ENCODE data around the gene SNX13. TPM values are rescaled to one million over a fixed set of nuclear protein-coding genes. Genes with fewer than 3 reads are reported as not detected.

Gene SNX13
- total and polyA plus RNA-seq, 7 donors, result 9.6 to 80.9 (median 43.8) TPM

DNA sequence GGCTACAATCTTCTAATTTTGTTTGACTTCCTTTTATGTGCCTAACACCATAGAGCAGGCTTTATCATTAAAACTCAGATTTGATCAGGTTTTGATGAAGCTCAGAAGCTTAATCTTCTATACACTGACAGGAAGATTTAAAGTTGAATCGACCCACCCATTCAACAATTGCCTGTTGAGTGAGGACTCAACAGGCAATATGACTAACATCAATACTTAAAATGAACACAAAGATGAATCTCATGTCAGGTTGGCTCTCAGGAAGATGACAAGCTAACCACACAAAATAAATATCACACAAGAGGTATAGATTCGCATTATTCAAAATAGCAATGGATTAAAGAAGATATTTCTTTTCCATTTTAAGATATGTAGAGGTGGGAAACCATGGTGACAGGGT is 36.7 kb upstream of the SNX13 start:
- Histone ChIP-seq H3K4me1 (no peaks in the 10 kb centered on the region), H3K36me3 (no peaks in the 10 kb centered on the region), H3K9me3 (no peaks in the 10 kb centered on the region), H3K27me3 (no peaks in the 10 kb centered on the region), H3K27ac (no peak overlapping the region), H3K4me3 (no peak overlapping the region)
- 48 to 49% methylated on average over 2 of the region's 2 CpGs for WGBS, 2 donors
- TF ChIP-seq POLR2AphosphoS5 (IDR thresholded peaks at IDR 0.05) (no peak), POLR2A (IDR thresholded peaks at IDR 0.05) (no peak), EP300 (IDR thresholded peaks at IDR 0.05) (no peak), CTCF (IDR thresholded peaks at IDR 0.05) (no peak)
- no peak for DNase-seq
- intact Hi-C loops (cut with DNase I), result loop anchor here (10.0 kb wide), 1 partner anchor 368 kb away; no protein-coding TSS in a partner anchor

GRCh38 chr7:17971411-17971810 is 31.1 kb upstream of the SNX13 start:
- H3K36me3 ChIP-seq, result no peaks in the 10 kb centered on the region
- 63 to 80% methylated on average over 2 of the region's 2 CpGs for WGBS, 2 donors
- H3K4me3 ChIP-seq, result no peak overlapping the region
- DNase-seq, result no peak
- H3K27me3 ChIP-seq, result no peaks in the 10 kb centered on the region
- H3K9me3 ChIP-seq, result no peaks in the 10 kb centered on the region
- no peak overlapping the region for H3K27ac ChIP-seq
- TF ChIP-seq POLR2AphosphoS5 (IDR thresholded peaks at IDR 0.05) (no peak), CTCF (IDR thresholded peaks at IDR 0.05) (no peak), EP300 (IDR thresholded peaks at IDR 0.05) (no peak)
- H3K4me1 ChIP-seq, result no peaks in the 10 kb centered on the region
- intact Hi-C loops (cut with DNase I), result loop anchor here (10.0 kb wide), 1 partner anchor 373 kb away; no protein-coding TSS in a partner anchor

GRCh38 chr7:17968791-17969715 is 28.8 kb upstream of the SNX13 start:
- H3K4me1 ChIP-seq, result no peaks in the 10 kb centered on the region
- intact Hi-C loops (cut with DNase I), result no loop called here
- no peak for TF ChIP-seq POLR2AphosphoS5 (IDR thresholded peaks at IDR 0.05)
- no peak for TF ChIP-seq POLR2A (IDR thresholded peaks at IDR 0.05)
- no peak for TF ChIP-seq EP300 (IDR thresholded peaks at IDR 0.05)
- TF ChIP-seq CTCF (IDR thresholded peaks at IDR 0.05), result no peak
- no peak for DNase-seq
- no peaks in the 10 kb centered on the region for H3K27me3 ChIP-seq
- H3K36me3 ChIP-seq, result no peaks in the 10 kb centered on the region
- H3K27ac ChIP-seq, result no peak overlapping the region
- peaks cover 0 to 1% (median 0%) of the 10 kb centered on the region in 4 donors for H3K9me3 ChIP-seq
- 25 to 62% methylated on average over 5 of the region's 5 CpGs for WGBS, 2 donors
- no peak overlapping the region for H3K4me3 ChIP-seq

DNA sequence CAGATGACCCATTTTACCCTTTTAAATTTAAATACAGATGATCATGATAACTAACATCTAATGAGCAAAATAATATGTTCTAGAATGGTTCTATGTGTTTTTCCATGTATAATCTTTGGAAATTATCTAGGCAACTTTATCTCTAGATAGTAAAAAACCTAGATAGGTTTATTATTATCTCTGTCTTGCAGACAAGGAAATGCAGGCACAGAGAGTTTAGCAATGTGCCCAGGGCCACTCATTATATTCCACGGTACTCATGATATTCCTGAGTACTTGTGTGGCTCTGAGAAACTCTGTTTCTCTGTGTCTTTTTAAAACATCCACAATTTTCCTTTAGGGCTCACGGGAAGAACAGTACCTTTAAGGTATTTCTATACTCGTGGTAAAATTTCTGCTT is 26.4 kb upstream of the SNX13 start:
- Histone ChIP-seq H3K4me3 (no peak overlapping the region), H3K4me1 (no peaks in the 10 kb centered on the region), H3K9me3 (peaks cover 0 to 1% (median 0%) of the 10 kb centered on the region in 4 donors), H3K27me3 (no peaks in the 10 kb centered on the region), H3K36me3 (no peaks in the 10 kb centered on the region), H3K27ac (no peak overlapping the region)
- TF ChIP-seq EP300 (IDR thresholded peaks at IDR 0.05), result no peak
- TF ChIP-seq POLR2AphosphoS5 (IDR thresholded peaks at IDR 0.05), result no peak
- WGBS, 2 donors, result 60 to 78% methylated on average over 3 of the region's 3 CpGs
- intact Hi-C loops (cut with DNase I), result no loop called here
- DNase-seq, result no peak

DNA sequence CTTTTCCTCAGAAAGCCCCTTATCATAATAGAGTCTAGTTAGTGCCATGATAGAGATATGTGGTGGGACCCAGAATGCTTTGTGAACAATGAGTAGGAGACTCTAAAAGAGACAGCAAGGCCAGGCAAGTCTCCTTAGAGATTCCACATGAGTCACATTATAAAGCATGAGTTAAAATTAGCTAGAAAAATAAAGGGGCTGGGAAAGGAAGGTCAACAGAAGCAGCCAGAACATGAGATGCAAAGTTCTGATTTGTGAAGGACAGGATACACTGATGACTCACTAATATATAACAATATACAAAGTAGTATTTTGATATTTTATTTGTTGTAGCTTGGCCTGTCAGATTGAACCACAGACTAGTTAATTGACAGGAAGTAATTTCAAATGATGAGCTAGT is 25.3 kb upstream of the SNX13 start:
- H3K9me3 ChIP-seq, result peaks cover 0 to 1% (median 0%) of the 10 kb centered on the region in 4 donors
- DNase-seq, result no peak
- no peaks in the 10 kb centered on the region for H3K36me3 ChIP-seq
- H3K27ac ChIP-seq, result no peak overlapping the region
- no peaks in the 10 kb centered on the region for H3K4me1 ChIP-seq
- TF ChIP-seq EP300 (IDR thresholded peaks at IDR 0.05), result no peak
- TF ChIP-seq POLR2AphosphoS5 (IDR thresholded peaks at IDR 0.05), result no peak
- intact Hi-C loops (cut with DNase I), result no loop called here
- no peak overlapping the region for H3K4me3 ChIP-seq
- no peaks in the 10 kb centered on the region for H3K27me3 ChIP-seq

Data from sigmoid colon (tissue), 7 donors.